Natural killer cell (primary cell): ENCODE results near the gene LIPE. TPM values are rescaled to one million over a fixed set of nuclear protein-coding genes. Genes with fewer than 3 reads are reported as not detected.
A peak's percentile ranks its signal among the peaks of the same experiment; 100 is the strongest.

Experiments
- ATAC-seq, 3 donors: fragments of 150-1000 bp in 2 of 3; fragments of 200-7000 bp in 1 of 3; cut with Tn5 transposase; 1 replicate in 1 of 3; 2 replicates in 2 of 3; pipeline ENCODE4 v1.10.0; 2021; ENCODE audit warnings: mild to moderate bottlenecking in 2 of 3, moderate library complexity in 2 of 3
- DNase-seq, 2 donors: peaks; one replicate each; pipeline versions ENCODE4 v3.0.0 to v3.0.0-alpha.2; 2013 to 2021; ENCODE audit warnings: mixed read lengths in 1 of 2
- H3K27ac ChIP-seq: one replicate; pipeline ENCODE4 v1.5.1; 2013; ENCODE audit warnings: mild to moderate bottlenecking, low read length
- H3K27me3 ChIP-seq: one replicate; pipeline ENCODE4 v1.6.1; 2013; ENCODE audit warnings: low read length; ENCODE audit not compliant: control insufficient read depth, insufficient read depth
- H3K36me3 ChIP-seq: one replicate; pipeline ENCODE4 v1.6.1; 2013; ENCODE audit warnings: low read length; ENCODE audit not compliant: control insufficient read depth, insufficient read depth
- H3K4me1 ChIP-seq: one replicate; pipeline ENCODE4 v1.6.1; 2013; ENCODE audit warnings: low read length; ENCODE audit not compliant: control insufficient read depth, insufficient read depth
- H3K4me3 ChIP-seq: one replicate; pipeline ENCODE4 v1.5.1; 2013; ENCODE audit warnings: low read length
- H3K9me3 ChIP-seq: one replicate; pipeline ENCODE4 v1.6.1; 2013; ENCODE audit warnings: low read length; ENCODE audit not compliant: control insufficient read depth, insufficient read depth
- H3K27ac Mint-ChIP-seq, 2 donors: one replicate each; pipeline ENCODE4 v1.8.0; 2022; ENCODE audit warnings: mild to moderate bottlenecking in 2 of 2, mixed read lengths in 2 of 2, moderate library complexity in 1 of 2
- H3K27me3 Mint-ChIP-seq, 2 donors: one replicate each; pipeline ENCODE4 v1.8.0; 2022; ENCODE audit warnings: low read depth in 2 of 2, mixed read lengths in 2 of 2
- H3K36me3 Mint-ChIP-seq: one replicate; pipeline ENCODE4 v1.8.0; 2022; ENCODE audit warnings: mixed read lengths
- H3K4me1 Mint-ChIP-seq, 2 donors: one replicate each; pipeline ENCODE4 v1.8.0; 2022; ENCODE audit warnings: mixed read lengths in 2 of 2
- H3K4me3 Mint-ChIP-seq: one replicate; pipeline ENCODE4 v1.8.0; 2022; ENCODE audit warnings: mild to moderate bottlenecking, moderate library complexity, mixed read lengths
- H3K9me3 Mint-ChIP-seq, 2 donors: one replicate each; pipeline ENCODE4 v1.8.0; 2022; ENCODE audit warnings: mixed read lengths in 2 of 2
- WGBS: methylation state at CpG from one replicate; pipeline ENCODE4 v1.1.7; 2013; ENCODE audit warnings: missing lambda C conversion rate; ENCODE audit not compliant: insufficient coverage; 5-methylcytosine and 5-hydroxymethylcytosine counted together
- intact Hi-C: fragments of 100-400 bp; cut with micrococcal nuclease; formaldehyde crosslinking; loops from one replicate; pipeline ENCODE4 v1.14.2; 2022
- total RNA-seq, 4 donors: library from RNA; stranded (reverse); fragments of 120-200 nt in 1 of 4; gene quantifications; one replicate each; pipeline versions ENCODE4 v1.2.3 to v1.2.4, GENCODE V29; 2013 to 2022
- TF ChIP-seq, protein P1 (sequence below): fragments of 200-600 bp; IDR thresholded peaks from one replicate; pipeline ENCODE4 v1.8.0; 2022; ENCODE audit warnings: antibody characterized with exemption

LIPE gene
- total RNA-seq, 3 donors from 2014 or later (not counting 1 experiment from before 2014, with no cell fraction given), result 5.3 to 13.3 (median 11.7) TPM

GRCh38 chr19:42361545-42361910 is 65.7 kb downstream of the LIPE start:
- H3K4me3 ChIP-seq, result no peak overlapping the region
- ATAC-seq, result no peak
- peaks cover 6% of the 10 kb centered on the region for H3K36me3 Mint-ChIP-seq

DNA sequence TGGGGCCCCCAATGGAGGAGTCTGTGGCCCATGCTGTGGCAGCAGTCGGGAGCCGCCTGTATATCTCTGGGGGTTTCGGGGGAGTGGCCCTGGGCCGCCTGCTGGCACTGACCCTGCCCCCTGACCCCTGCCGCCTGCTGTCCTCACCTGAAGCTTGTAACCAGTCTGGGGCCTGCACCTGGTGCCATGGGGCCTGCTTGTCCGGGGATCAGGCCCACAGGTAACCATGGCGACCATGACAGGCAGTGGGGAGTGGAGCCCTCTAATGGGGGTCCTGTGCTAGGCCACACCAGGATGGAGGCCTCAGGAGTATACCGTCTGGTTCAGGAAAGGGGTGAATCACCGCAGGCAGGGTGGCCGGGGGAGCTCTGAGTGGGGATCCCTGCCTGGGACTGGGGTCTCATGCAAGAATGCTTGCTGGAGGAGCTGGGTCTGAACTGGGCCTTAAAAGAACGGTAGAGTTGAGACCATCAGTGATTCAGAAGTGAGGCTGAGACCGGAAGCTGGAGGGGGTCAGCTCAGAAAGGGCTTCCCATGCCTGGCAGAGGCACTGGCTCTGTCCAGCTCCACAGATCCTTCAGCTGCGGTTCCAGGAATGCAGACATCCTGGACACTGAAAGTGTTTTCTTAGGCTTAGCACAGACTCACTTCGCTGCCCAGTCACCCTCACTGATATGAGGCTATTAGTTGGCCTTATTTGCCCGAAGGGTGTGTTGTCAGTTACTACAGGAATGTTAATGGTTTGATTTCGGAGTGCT is 66.2 kb downstream of the LIPE start:
- no peak overlapping the region for H3K4me3 Mint-ChIP-seq
- intact Hi-C loops, result no loop called here
- Histone ChIP-seq H3K4me3 (no peak overlapping the region), H3K27ac (no peak overlapping the region), H3K36me3 (peaks cover 9% of the 10 kb centered on the region), H3K27me3 (no peaks in the 10 kb centered on the region), H3K4me1 (peaks cover 14% of the 10 kb centered on the region), H3K9me3 (no peaks in the 10 kb centered on the region)
- 93% methylated on average over 15 of the region's 16 CpGs for WGBS
- H3K9me3 Mint-ChIP-seq, result no peaks in the 10 kb centered on the region
- H3K27me3 Mint-ChIP-seq, result no peaks in the 10 kb centered on the region
- TF ChIP-seq, protein P1, sequence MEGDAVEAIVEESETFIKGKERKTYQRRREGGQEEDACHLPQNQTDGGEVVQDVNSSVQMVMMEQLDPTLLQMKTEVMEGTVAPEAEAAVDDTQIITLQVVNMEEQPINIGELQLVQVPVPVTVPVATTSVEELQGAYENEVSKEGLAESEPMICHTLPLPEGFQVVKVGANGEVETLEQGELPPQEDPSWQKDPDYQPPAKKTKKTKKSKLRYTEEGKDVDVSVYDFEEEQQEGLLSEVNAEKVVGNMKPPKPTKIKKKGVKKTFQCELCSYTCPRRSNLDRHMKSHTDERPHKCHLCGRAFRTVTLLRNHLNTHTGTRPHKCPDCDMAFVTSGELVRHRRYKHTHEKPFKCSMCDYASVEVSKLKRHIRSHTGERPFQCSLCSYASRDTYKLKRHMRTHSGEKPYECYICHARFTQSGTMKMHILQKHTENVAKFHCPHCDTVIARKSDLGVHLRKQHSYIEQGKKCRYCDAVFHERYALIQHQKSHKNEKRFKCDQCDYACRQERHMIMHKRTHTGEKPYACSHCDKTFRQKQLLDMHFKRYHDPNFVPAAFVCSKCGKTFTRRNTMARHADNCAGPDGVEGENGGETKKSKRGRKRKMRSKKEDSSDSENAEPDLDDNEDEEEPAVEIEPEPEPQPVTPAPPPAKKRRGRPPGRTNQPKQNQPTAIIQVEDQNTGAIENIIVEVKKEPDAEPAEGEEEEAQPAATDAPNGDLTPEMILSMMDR, result no peak
- DNase-seq (no peak), ATAC-seq (no peak)
- H3K27ac Mint-ChIP-seq, result peak overlapping the region in 1 of 2 donors; percentile 14
- no peaks in the 10 kb centered on the region for H3K4me1 Mint-ChIP-seq
- H3K36me3 Mint-ChIP-seq, result peaks cover 6% of the 10 kb centered on the region

More at GRCh38 chr19:42361545-42361910, 65.7 kb downstream of the LIPE start:
- Mint-ChIP-seq H3K27me3 (no peaks in the 10 kb centered on the region), H3K9me3 (no peaks in the 10 kb centered on the region), H3K27ac (no peak overlapping the region), H3K4me3 (no peak overlapping the region), H3K4me1 (no peaks in the 10 kb centered on the region)
- H3K36me3 ChIP-seq, result peaks cover 5% of the 10 kb centered on the region
- H3K27ac ChIP-seq, result no peak overlapping the region
- DNase-seq, result no peak
- no peaks in the 10 kb centered on the region for H3K9me3 ChIP-seq
- WGBS, result 88% methylated on average over 7 of the region's 7 CpGs
- intact Hi-C loops, result no loop called here
- TF ChIP-seq, protein P1, result no peak
- H3K27me3 ChIP-seq, result no peaks in the 10 kb centered on the region
- H3K4me1 ChIP-seq, result peaks cover 14% of the 10 kb centered on the region

DNA sequence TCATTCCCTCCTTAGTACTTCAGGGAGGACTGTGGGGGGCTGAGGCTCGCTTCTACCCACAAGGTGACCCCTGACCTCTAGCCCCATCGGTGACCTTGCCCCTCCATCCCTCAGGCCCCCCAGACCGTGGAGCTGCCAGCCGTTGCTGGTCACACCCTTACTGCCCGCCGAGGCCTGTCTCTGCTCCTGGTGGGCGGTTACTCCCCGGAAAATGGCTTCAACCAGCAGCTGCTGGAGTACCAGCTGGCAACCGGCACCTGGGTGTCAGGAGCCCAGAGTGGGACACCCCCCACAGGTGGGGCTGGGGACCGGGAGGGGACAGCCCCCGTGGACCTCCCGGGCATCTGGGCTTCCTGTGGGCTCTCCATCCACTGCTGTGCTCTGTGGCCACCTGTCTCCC is 69.9 kb downstream of the LIPE start:
- no peaks in the 10 kb centered on the region for H3K27me3 Mint-ChIP-seq
- WGBS, result 92% methylated on average over 12 of the region's 12 CpGs
- intact Hi-C loops, result no loop called here

More for the DNA sequence above, 69.9 kb downstream of the LIPE start:
- Histone ChIP-seq H3K27me3 (no peaks in the 10 kb centered on the region), H3K4me1 (peaks cover 4% of the 10 kb centered on the region), H3K27ac (no peak overlapping the region), H3K4me3 (no peak overlapping the region), H3K9me3 (no peaks in the 10 kb centered on the region), H3K36me3 (peaks cover 15% of the 10 kb centered on the region)
- no peaks in the 10 kb centered on the region for H3K36me3 Mint-ChIP-seq
- no peak overlapping the region for H3K27ac Mint-ChIP-seq
- H3K4me1 Mint-ChIP-seq, result peaks cover 0 to 5% of the 10 kb centered on the region in 2 donors
- ATAC-seq, result no peak
- TF ChIP-seq, protein P1, result no peak
- DNase-seq, result no peak
- H3K9me3 Mint-ChIP-seq, result no peaks in the 10 kb centered on the region
- H3K4me3 Mint-ChIP-seq, result no peak overlapping the region
